SK-N-SH treated with all-trans-retinoic acid at 6 μM for 48 hours (cell line): ENCODE measurements around the gene APH1A.
"Not testable (repeated sequence)": the region's sequence is repeated elsewhere in the genome, so short reads cannot be mapped to it uniquely, and the experiment has no call there.

Source experiments
- ATAC-seq: fragments of 200-7000 bp; cut with Tn5 transposase; 3 replicates; pipeline ENCODE4 v1.9.1; 2020; ENCODE audit warnings: mild to moderate bottlenecking, moderate library complexity
- ARNTL ChIP-seq: fragments of 450-650 bp; formaldehyde crosslinking; IDR thresholded peaks from 2 replicates; pipeline ENCODE4 v1.5.0; 2020; ENCODE audit warnings: low read depth, mild to moderate bottlenecking, moderate library complexity, borderline replicate concordance
- CSDC2 ChIP-seq: fragments of 250-450 bp; sonication (Bioruptor Pico); IDR thresholded peaks from 2 replicates; pipeline ENCODE4 v1.5.0; 2020; ENCODE audit warnings: mild to moderate bottlenecking, moderate library complexity
- ESRRG ChIP-seq: fragments of 250-450 bp; sonication (Bioruptor Pico); IDR thresholded peaks from 2 replicates; pipeline ENCODE4 v1.6.1; 2021; ENCODE audit warnings: mild to moderate bottlenecking
- GLIS3 ChIP-seq: fragments of 250-450 bp; sonication (Bioruptor Pico); IDR thresholded peaks from 2 replicates; pipeline ENCODE4 v1.5.0; 2020; ENCODE audit warnings: mild to moderate bottlenecking, moderate library complexity
- ISL1 ChIP-seq: fragments of 250-450 bp; sonication (Bioruptor Pico); IDR thresholded peaks from 2 replicates; pipeline ENCODE4 v2.1.2; 2022; ENCODE audit warnings: mild to moderate bottlenecking, moderate library complexity
- OSR1 ChIP-seq: fragments of 250-450 bp; sonication (Bioruptor Pico); IDR thresholded peaks from 2 replicates; pipeline ENCODE4 v1.8.0; 2022; ENCODE audit warnings: moderate library complexity, mild to moderate bottlenecking, inconsistent platforms
- PATZ1 ChIP-seq: fragments of 250-450 bp; sonication (Bioruptor Pico); IDR thresholded peaks from 2 replicates; pipeline ENCODE4 v1.8.0; 2020; ENCODE audit warnings: mild to moderate bottlenecking, moderate library complexity, borderline replicate concordance
- PPARA ChIP-seq: fragments of 250-450 bp; sonication (Bioruptor Pico); IDR thresholded peaks from 2 replicates; pipeline ENCODE4 v1.5.0; 2020; ENCODE audit warnings: mild to moderate bottlenecking, borderline replicate concordance
- TCF4 ChIP-seq: fragments of 250-450 bp; sonication (Bioruptor Pico); IDR thresholded peaks from 2 replicates; pipeline ENCODE4 v1.8.0; 2021; ENCODE audit warnings: mild to moderate bottlenecking, moderate library complexity, borderline replicate concordance
- TOX ChIP-seq: fragments of 250-450 bp; sonication (Bioruptor Pico); IDR thresholded peaks from 2 replicates; pipeline ENCODE4 v1.8.0; 2021; ENCODE audit warnings: mild to moderate bottlenecking, moderate library complexity, borderline replicate concordance
- ZC3H10 ChIP-seq: fragments of 250-450 bp; sonication (Bioruptor Pico); IDR thresholded peaks from 2 replicates; pipeline ENCODE4 v1.5.1; 2021; ENCODE audit warnings: mild to moderate bottlenecking, moderate library complexity
- ZFP3 ChIP-seq: fragments of 250-450 bp; sonication (Bioruptor Pico); IDR thresholded peaks from 2 replicates; pipeline ENCODE4 v1.5.0; 2020; ENCODE audit warnings: mild to moderate bottlenecking, moderate library complexity
- ZFP30 ChIP-seq: fragments of 450-650 bp; formaldehyde crosslinking; IDR thresholded peaks from 2 replicates; pipeline ENCODE4 v1.5.0; 2022; ENCODE audit warnings: mild to moderate bottlenecking, moderate library complexity
- ZNF565 ChIP-seq: fragments of 450-650 bp; formaldehyde crosslinking; conservative IDR thresholded peaks from 2 replicates; pipeline ENCODE4 v1.5.0; 2020; ENCODE audit warnings: low read depth, mild to moderate bottlenecking, moderate library complexity
- ZNF70 ChIP-seq: fragments of 450-650 bp; formaldehyde crosslinking; IDR thresholded peaks from 2 replicates; pipeline ENCODE4 v1.5.0; 2020; ENCODE audit warnings: mild to moderate bottlenecking, moderate library complexity
- ZNF8 ChIP-seq: fragments of 450-650 bp; formaldehyde crosslinking; IDR thresholded peaks from 2 replicates; pipeline ENCODE4 v1.5.0; 2020; ENCODE audit warnings: mild to moderate bottlenecking, moderate library complexity
- TF ChIP-seq, protein P1 (sequence below): fragments of 250-450 bp; sonication (Bioruptor Pico); IDR thresholded peaks from 2 replicates; pipeline ENCODE4 v1.5.1; 2020; ENCODE audit warnings: low read depth, mild to moderate bottlenecking, moderate library complexity
- TF ChIP-seq, protein P2 (sequence below): fragments of 250-450 bp; sonication (Bioruptor Pico); IDR thresholded peaks from 2 replicates; pipeline ENCODE4 v1.5.1; 2021; ENCODE audit warnings: mild to moderate bottlenecking, moderate library complexity

The APH1A gene

DNA sequence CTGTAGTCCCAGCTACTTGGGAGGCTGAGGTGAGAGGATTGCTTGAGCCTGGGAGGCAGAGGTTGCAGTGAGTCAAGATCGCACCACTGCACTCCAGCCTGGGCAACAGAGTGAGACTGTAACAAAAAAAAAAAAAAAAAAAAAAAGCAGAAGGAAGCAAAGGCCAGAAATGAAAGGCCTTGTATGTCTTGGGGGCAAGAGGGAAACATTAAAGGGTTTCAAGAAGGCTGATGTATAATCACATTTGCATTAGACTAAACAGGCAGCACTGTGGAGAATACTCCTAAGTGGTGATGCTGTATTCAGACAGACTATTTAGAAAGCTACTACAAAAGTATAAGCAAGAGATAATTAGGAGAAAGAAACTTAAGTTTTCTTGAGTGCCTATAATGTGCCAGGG is 43.3 kb downstream of the APH1A start (continued):
- TF ChIP-seq PATZ1 (no peak), CSDC2 (no peak), ZC3H10 (CRISPR knock-in tag) (no peak), ARNTL (no peak), ZFP30 (CRISPR knock-in tag) (no peak)
- TF ChIP-seq, protein P1, sequence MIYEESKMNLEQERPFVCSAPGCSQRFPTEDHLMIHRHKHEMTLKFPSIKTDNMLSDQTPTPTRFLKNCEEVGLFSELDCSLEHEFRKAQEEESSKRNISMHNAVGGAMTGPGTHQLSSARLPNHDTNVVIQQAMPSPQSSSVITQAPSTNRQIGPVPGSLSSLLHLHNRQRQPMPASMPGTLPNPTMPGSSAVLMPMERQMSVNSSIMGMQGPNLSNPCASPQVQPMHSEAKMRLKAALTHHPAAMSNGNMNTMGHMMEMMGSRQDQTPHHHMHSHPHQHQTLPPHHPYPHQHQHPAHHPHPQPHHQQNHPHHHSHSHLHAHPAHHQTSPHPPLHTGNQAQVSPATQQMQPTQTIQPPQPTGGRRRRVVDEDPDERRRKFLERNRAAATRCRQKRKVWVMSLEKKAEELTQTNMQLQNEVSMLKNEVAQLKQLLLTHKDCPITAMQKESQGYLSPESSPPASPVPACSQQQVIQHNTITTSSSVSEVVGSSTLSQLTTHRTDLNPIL (CRISPR knock-in tag): no peak

DNA sequence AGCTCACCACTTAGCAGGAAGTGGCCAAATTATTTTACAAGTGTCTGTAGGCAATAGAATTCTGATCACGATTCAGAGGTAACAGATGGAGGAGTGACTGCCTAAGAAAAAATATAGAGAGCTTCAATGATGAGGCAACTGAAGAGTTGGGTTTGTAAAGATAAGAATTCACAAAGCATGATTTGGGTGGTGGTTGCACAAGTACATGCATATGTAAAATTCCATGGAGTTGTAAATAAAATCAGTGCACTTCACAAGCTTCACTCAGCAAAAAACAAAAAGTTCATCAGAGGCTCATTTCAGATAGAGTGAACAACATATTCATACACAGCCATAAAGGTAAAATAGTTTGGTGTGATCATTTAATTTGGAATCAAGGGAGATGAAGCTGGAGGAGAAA is 43.8 kb downstream of the APH1A start:
- ATAC-seq: no peak
- no peak for TF ChIP-seq ZNF70 (CRISPR knock-in tag)

DNA sequence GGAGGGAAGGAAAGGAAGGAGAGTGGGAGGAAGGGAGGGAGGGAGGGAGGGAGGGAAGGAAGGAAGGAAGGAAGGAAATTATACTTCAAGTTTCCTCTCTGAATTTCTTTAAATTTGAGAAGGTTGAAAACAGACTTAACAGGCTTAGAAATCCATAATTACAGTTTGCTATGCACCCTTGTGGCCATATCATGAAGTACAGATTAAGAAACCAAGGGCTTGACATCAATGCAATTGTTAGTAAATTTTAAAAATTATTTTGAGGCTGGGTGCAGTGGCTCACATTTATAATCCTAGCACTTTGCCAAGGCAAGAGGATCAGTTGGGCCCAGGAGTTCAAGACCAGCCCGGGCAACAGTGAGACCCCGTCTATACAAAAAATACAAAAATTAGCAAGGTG is 47.3 kb downstream of the APH1A start:
- peak; percentile 92 for ATAC-seq

GRCh38 chr1:150215855-150216254 is 53.0 kb downstream of the APH1A start:
- ATAC-seq: not testable (repeated sequence)

More for the DNA sequence above, 47.3 kb downstream of the APH1A start:
- TF ChIP-seq ISL1 (CRISPR knock-in tag) (no peak), ZNF70 (CRISPR knock-in tag) (no peak), OSR1 (CRISPR knock-in tag) (no peak), PATZ1 (no peak), ARNTL (no peak), CSDC2 (no peak), ZFP3 (CRISPR knock-in tag) (no peak), ESRRG (CRISPR knock-in tag) (no peak), ZNF8 (CRISPR knock-in tag) (no peak), TCF4 (CRISPR knock-in tag) (no peak), TOX (CRISPR knock-in tag) (no peak), ZNF565 (CRISPR knock-in tag) (no peak), PPARA (CRISPR knock-in tag) (no peak), ZC3H10 (CRISPR knock-in tag) (no peak), GLIS3 (CRISPR knock-in tag) (no peak)
- TF ChIP-seq, protein P2, sequence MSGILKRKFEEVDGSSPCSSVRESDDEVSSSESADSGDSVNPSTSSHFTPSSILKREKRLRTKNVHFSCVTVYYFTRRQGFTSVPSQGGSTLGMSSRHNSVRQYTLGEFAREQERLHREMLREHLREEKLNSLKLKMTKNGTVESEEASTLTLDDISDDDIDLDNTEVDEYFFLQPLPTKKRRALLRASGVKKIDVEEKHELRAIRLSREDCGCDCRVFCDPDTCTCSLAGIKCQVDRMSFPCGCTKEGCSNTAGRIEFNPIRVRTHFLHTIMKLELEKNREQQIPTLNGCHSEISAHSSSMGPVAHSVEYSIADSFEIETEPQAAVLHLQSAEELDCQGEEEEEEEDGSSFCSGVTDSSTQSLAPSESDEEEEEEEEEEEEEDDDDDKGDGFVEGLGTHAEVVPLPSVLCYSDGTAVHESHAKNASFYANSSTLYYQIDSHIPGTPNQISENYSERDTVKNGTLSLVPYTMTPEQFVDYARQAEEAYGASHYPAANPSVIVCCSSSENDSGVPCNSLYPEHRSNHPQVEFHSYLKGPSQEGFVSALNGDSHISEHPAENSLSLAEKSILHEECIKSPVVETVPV (CRISPR knock-in tag): no peak
- TF ChIP-seq, protein P1 (CRISPR knock-in tag): no peak
